ENCODE results near the gene PRORP.
A peak's percentile ranks its signal among the peaks of the same experiment; 100 is the strongest.
"Not testable (repeated sequence)": the region's sequence is repeated elsewhere in the genome, so short reads cannot be mapped to it uniquely, and the experiment has no call there.

The PRORP gene

DNA sequence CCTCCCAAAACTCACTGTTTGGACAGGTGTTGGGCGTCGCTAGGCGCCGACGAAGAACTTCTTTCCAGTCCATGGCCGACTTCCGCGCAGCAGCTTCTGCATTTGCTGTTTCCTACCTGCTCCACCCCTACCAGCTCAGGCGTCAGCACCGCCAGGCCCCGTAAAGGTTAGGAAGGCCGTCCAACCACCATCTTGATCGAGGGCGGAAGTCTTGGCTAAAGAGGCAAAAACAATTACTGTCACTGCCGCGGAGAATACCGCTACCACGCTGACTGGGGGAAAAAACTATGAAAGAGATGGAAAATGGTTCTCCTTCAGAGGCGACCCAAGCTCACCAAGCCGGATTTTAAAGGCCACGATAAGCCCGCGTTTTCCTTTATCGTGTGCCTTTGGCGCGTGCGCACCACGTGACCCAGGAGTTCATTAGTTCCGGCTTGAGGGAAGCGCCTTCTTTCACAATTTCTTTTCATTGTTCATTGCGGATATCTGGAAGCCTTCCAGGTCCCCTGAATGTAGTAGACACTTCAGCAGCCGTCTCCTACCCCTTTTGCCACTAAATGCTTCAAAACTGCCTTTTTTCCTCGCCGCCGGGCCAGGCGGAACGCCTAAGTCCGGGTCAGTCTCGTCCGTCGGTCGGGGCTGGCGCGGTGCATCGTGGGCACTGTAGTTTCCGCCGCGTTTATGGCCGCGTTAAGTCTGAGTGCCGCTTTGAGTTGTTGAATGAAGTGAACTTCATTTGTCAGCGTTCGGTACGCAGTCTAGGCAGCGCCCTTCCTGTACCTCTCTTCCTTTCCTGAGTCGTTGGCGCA, at the start of gene PRORP, which contains the start of gene PPP2R3C:
PRORP (plus strand) TSS at position 666 of the 809 bp plus-strand sequence. CDS start 694 bp downstream, outside the sequence.
PPP2R3C (minus strand) TSS at position 104 of the 809 bp plus-strand sequence; CDS start at position 73, 31 bp downstream.
- peak; percentile 59 to 76 for DNase-seq (ENCODE audit: low read depth in 2 of 2)

DNA sequence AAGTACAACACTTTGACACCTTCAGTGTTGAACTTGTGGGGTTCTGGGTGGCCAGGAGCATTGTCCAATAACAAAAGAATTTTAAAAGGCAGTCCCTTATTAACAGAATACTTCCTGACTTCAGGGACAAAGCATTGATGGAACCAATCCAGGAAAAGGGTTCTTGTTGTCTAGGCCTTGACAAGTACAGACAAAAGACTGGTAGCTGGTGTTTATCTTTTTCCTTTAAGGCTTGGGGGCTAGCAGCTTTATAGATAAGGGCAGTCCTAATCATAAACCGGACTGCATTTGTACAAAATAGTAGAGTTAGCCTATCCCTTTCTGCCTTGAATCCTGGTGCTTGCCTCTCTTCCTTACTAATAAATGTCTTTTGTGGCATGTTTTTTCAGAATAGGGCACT, 48.9 kb upstream of the PRORP start:
- DNase-seq (ENCODE audit: low read depth in 2 of 2), result no peak

DNA sequence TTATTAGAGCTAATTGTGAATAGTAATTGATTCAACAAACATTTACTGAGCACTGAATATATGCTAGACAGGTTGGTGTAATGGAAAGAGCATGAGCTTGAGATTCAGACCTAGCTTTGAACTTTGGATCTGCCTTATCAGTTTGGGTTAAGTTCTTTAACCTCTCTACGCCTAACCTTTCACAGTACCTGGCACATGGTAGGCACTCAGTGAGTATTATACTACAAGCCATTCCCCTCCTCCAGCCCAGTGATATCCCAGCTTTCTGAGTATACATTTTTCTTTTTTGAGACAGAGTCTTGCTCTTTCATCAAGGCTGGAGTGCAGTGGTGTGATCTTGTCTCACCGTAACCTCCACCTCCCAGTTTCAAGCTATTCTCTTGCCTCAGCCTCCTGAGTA, 44.3 kb upstream of the PRORP start:
- no peak for DNase-seq (ENCODE audit: low read depth in 2 of 2)

DNA sequence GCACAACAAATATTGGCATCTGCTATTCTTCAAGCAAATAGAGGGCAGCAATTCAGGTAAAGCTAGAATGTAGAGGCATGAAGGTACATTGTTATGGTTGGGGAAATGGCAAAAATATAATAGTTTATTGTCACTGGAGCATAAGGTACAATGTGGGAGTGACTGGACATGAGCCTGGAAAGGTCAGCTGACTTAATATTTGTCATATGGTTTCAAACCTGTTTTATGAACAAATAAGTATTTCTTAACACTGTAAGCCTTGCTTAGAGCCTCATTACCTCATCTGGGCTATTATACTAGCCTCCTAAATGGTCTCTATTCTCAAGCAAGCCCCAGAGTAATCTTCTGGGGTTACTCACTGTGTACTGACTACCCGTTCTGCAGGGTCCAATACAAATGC, 42.6 kb upstream of the PRORP start:
- no peak for DNase-seq (ENCODE audit: low read depth in 2 of 2)

DNA sequence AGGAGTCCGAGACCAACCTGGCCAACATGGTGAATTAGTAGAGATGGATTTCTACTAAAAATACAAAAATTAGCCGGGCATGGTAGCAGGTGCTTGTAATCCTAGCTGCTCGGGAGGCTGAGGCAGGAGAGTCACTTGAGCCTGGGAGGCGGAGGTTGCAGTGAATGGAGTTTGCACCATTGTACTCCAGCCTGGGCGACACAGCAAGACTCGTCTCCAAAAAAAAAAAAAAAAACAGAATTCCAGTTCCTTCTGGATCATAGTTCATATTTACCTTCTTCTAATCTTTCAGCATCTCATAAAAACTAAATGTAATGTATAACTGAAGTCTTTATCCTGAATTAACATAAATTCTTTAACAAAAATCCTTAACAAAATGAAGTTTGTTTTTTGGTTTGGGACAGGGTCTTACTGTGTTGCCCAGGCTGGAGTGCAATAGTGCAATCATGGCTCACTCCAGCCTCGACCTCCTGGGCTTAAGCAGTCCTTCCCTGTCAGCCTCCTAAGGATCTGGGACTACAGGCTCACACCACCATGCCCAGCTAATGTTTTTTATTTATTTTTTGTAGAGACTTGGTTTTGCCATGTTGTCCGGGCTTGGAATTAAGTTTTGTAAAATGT, 38.7 kb upstream of the PRORP start:
- DNase-seq (ENCODE audit: low read depth in 2 of 2), result no peak

DNA sequence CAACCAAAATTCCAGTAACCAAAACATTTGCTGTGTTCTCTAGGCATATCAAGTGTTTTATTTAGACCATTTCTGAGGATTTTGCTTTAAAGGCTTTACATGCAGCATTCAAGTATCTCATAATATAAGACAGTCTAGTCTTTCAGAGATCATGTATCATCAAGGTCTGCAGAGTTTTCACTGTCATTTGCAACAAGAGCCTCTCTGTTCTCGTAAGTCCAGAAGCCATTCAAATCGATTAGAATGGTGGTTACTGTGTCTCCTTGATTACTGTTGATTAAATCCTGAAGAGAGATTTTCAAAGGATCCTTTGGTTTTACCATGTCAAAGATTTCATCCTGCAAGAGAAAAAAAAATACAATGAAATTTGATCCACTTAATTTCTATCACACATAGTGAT, 36.9 kb upstream of the PRORP start:
- DNase-seq (ENCODE audit: low read depth in 2 of 2), result no peak

DNA sequence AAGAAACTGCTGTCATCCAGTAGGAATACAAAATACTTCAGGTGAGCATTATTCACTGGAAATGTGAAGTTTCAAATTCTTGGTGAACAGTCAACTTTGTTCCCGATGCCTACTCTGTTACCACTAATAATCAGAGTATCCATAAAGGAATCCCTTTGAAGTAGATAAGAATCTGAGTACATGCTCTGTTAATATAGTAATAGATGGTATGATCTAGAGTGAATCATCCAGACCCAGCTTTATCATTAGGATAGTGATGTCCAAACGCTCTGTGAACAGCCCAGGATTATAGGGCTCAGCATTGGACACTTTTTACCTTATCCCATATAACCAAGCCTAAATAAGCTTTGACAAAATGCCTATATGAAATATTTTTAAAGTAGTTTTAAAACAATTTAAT, 33.8 kb upstream of the PRORP start:
- DNase-seq (ENCODE audit: low read depth in 2 of 2), result no peak

DNA sequence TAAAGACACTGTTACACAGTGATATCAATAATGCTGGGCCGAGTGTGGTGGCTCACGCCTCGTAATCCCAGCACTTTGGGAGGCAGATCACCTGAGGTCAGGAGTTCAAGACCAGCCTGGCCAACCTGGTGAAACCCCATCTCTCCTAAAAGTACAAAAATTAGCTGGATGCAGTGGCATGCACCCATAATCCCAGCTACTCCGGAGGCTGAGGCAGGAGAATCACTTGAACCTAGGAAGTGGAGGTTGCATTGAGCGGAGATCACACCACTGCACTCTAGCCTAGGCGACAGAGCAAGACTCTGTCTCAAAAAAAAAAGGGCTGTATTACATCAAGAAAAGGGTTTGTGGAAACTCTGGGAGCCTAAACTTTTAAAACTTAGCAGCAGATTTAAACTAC, 27.7 kb upstream of the PRORP start:
- not testable (repeated sequence) for DNase-seq (ENCODE audit: low read depth in 2 of 2)

DNA sequence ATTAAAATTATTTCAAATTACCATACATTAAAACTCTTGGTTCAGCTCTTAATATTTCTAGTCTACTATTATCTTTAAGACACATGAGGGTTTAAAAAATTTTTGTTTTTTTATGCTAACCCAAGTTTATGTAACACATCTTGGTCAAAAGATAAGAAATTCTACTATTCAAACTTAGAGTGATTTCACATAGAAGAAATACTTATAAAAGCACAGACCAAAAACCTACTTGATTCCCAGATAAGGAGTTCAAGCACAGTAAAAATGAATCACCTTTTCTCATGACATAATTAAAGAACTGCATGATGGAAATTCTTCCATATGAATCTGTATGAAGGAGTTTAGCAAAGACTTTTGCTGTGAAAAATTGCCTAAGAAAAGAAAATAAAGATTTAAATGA, 14.5 kb upstream of the PRORP start:
- no peak for DNase-seq (ENCODE audit: low read depth in 2 of 2)

DNA sequence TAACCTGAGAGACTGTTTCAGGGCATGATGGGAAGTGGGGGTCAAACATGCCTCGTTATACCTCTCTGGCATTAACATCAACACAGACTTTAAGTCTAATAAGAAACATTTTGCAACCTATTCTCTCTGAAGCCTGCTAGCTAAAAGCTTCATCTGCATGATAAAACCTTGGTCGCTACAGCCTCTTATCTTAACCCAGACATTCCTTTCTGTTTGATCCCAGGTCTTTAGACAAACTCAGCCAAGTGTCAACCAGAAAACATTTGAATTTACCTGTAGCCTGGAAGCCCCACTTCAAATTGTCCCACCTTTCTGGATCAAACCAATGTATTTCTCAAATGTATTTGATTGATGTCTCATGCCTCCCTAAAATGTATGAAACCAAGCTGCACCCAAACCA, 9.7 kb upstream of the PRORP start:
- DNase-seq (ENCODE audit: low read depth in 2 of 2), result no peak

DNA sequence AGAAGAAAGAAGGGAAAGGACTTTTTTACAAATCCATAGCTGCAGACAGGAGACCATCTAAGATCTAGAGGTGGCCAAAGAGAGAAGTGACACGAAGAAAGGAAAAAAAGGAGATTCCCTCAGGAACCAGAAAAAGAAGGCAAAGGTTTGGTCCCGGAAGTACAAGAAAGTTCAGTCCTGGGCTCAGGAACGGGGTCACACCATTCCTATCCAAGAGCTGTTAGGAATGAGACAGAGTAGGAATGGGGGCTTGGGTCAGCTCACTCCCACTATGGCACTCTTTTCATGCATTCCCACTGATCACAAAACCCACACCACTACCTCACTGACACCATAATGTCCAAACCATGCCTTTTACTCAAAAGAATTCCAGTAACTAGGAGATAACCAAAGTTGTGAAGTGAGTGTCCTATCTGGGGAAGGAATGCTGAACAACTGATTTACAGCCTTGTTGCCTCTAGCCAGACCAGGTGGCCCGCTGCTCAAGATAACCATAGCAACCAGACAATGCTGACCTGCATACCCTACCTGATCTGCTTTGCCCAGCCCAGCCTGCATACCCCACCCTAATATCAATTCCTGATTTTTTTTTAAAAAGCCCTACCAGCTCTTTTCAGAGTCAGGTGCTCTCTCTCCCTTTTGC, 8.9 kb upstream of the PRORP start:
- DNase-seq (ENCODE audit: low read depth in 2 of 2), result no peak

DNA sequence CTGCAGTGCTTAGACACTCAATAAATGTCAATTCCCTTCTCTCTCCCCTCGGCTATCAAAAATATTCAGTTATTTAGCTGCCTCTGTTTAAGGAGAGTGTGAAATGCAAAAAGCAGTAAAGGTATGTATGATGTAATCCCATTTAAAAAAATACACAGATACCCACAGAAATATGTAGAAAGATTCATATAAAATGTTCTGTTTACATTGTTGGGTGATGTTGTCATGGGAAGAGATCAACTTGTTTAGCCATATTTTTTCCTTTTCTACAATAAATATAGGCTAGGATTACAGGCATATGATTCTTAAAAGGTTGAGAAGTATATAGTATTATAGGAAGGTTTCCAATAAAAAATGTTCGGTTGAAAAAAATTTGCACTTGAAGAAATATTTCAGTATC, 8.3 kb upstream of the PRORP start:
- DNase-seq (ENCODE audit: low read depth in 2 of 2), result no peak

DNA sequence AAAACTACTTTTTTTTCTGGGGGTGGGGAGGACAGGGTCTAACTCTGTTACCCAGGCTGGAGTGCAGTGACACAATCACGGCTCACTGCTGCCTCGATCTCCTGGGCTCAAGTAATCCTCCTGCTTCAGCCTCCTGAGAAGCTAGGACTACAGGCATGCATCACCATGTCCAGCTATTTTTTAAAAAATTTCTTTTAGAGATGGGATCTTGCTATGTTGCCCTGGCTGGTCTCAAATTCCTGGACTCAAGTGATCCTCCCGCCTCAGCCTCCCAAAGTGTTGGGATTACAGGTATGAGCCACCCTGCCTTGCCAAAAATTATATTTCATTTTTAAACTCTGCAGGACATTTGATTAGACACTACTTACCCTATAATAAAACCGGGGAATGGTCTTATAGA, 6.1 kb upstream of the PRORP start:
- no peak for DNase-seq (ENCODE audit: low read depth in 2 of 2)

DNA sequence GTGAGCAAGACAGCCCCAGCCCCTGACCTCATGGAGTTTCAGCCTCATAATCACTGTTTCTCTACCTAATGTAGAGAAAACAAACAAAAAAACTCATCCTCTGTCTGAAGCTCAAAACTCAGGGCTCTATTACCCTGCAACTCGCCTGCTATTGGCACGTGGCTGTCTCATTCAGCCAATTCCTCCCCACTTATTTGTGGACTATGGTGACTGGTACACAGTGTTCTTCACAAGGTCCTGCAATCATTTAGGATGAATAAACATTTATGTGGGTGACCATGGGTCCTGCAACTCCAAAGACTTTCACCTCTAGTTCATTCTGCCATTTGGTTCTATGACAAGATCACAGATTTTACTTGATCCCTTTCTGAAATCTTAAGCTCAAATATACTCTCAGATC, 5.2 kb upstream of the PRORP start:
- DNase-seq (ENCODE audit: low read depth in 2 of 2), result no peak

DNA sequence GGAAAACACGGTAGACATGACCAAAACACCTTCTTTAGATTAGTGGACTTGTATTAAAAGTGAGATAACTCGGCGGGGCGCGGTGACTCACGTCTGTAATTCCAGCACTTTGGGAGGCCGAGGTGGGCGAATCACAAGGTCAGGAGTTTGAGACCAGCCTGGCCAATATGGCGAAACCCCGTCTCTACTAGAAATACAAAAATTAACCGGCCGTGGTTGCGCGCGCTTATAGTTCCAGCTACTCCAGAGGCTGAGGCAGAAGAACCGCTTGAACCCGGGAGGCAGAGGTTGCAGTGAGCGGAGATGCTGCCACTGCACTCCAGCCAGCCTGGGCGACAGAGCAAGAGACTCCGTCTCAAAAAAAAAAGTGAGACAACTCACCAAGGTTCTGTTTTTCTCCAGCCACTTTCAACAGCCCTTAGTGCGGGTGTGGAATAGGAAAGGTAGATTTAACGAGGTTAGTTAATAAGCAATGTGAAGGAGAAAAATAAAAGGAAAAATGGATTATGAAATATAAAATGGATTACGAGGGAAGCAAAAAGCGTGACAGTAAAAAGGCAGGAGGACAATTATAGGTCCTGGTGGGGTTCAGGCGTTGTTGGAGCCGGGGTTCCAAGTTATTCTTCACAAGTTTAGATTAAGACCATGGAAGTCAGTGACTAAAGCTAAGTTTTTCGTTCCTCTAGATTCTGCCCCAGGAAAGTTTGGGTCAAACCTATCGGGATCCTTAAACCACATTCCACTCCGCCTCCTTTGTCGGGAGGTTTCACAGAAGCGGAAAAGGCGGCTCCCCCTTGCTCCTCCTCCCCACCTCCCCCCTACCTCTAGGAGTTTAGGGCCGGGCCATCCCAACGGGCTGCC, 1.1 kb upstream of the PRORP start:
- DNase-seq (ENCODE audit: low read depth in 2 of 2), result no peak

DNA sequence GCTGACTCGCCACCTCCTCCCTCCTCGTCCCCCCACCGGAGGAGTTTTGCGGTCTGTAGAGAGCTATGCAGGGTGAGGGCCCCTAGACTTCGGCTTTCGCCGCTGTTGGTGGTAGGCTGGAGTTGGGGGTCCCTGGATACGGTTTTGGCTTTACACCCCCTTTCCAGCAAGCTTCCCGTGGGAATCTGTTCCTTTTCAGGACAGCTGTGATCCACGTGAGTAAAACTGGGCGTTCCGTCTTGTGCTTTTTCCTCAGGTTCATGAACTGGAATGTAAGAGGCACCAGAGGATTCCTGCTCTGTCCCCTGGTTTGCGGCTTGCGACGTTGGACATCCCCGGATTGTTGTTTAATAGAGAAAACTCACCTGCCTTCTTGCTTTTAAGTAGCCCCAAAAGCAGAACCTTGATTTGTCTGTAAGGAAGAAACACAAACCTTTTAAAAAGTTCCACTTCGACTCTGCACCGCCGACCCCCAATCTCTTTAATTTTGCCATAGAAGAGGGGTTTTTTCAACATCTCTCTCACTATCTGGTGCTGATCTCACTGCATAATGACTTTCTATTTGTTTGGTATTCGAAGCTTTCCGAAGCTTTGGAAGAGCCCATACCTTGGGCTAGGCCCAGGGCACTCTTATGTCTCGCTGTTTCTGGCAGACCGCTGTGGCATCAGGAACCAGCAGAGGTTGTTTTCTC, 490 bp downstream of the PRORP start:
- DNase-seq (ENCODE audit: low read depth in 2 of 2), result peak in 1 of 2 donors; percentile 13

DNA sequence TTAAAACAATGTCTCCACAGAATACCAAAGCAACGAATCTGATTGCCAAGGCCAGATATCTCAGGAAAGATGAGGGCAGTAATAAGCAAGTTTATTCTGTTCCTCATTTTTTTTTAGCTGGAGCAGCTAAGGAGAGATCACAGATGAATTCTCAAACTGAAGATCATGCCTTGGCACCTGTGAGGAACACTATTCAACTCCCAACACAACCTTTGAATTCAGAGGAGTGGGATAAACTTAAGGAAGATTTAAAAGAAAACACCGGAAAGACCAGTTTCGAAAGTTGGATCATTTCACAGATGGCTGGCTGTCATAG, 994 bp downstream of the PRORP start:
- no peak for DNase-seq (ENCODE audit: low read depth in 2 of 2)

DNA sequence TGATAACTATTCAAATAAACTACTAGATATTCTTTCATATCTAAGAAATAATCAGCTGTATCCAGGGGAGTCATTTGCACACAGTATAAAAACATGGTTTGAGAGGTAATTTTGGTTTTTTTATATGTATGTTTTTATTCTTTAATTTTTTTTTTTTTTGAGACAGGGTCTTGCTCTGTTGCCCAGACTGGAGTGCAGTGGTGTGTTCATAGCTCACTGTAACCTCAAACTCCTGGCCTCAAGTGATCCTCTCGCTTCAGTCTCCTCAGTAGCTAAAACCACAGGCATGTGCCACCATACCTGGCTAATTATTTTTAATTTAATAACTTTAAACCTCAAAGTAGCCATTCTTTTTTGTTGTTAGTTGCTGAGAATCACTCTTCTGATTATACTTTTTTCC, 1.8 kb downstream of the PRORP start:
- DNase-seq (ENCODE audit: low read depth in 2 of 2), result no peak

DNA sequence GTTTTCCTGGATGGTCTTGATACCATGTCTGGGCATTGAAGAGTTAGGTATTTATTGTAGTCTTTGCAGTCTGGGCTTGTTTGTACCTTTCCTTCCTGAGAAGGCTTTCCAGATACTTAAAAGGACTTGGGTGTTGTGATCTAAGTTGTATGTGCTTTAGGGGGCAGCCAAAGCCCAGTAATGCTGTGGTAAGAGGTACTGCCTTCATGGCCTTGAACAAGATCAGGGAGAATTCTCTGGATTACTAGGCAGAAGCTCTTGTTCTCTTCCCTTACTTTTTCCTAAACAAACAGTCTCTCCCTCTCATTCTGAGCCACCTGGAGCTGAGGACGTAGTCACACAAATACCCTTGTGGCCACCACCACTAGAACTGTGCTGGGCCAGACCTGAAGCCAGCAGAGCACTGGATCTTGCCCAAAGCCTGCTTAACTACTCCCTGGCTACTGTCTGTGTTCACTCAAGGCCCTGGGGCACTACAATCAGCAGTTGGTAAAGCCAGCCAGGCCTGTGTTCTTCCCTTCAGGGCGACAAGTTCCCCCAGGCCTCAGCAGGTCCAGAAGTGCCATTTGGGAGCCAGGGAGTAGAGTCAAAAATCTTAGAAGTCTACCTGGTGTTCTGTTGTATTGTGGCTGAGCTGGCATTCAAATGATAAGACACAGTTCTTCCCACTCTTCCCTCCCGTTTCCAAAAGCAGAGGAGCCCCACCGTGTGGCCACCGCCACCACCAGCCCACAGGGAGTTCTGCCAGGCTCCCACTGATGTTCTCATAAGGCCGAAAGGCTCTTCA, 11.4 kb downstream of the PRORP start:
- DNase-seq (ENCODE audit: low read depth in 2 of 2), result no peak

DNA sequence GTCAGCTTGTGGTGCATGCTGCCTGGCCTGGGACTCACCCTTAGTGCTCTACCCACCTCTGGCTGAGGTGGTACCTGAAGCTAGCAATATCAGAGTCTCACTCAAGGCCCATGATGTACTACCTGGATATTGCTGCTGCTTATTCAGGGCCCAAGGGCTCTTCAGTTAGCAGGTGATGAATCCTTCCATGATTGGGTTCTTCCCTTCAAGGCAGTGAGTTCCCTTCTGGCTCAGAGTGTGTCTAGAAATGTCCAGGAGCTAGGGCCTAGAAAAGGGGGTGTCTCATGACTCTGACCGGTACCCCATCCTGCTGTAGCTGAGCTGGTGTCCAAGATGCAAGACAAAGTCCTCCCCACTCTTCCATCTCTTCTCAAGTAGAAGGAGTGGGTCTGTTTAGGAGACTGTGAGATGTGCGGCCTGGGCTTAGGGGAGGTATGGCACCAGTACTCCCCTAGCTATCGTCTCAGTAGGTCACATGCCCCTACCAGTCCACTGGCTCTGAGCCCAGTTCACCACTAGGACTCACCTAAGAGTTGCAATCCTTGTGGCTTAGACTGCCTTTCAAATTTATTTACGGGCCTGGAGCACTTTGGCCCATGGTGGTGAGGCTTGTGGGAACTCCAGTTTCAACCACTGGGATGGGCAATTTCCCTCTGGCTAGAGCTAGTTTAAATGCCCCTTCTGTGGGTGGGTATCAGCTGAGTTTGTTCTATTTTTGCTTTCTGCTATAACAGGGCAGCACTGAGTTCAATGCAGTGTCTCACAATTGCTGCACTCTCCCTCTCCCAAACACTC, 12.2 kb downstream of the PRORP start:
- DNase-seq (ENCODE audit: low read depth in 2 of 2), result no peak
